Measurements from ENCODE around the gene CCSER1.

CCSER1 gene

GRCh38 chr4:90181644-90182043, 54.5 kb downstream of the CCSER1 start:
- no peaks in the 10 kb centered on the region for H3F3A ChIP-seq (ENCODE audit: low read depth)
- H2AFZ ChIP-seq (ENCODE audit: low read length): no peak overlapping the region
- TF ChIP-seq EZH2phosphoT487 (IDR thresholded peaks at IDR 0.05; ENCODE audit: borderline replicate concordance): no peak
- TF ChIP-seq, protein P1, sequence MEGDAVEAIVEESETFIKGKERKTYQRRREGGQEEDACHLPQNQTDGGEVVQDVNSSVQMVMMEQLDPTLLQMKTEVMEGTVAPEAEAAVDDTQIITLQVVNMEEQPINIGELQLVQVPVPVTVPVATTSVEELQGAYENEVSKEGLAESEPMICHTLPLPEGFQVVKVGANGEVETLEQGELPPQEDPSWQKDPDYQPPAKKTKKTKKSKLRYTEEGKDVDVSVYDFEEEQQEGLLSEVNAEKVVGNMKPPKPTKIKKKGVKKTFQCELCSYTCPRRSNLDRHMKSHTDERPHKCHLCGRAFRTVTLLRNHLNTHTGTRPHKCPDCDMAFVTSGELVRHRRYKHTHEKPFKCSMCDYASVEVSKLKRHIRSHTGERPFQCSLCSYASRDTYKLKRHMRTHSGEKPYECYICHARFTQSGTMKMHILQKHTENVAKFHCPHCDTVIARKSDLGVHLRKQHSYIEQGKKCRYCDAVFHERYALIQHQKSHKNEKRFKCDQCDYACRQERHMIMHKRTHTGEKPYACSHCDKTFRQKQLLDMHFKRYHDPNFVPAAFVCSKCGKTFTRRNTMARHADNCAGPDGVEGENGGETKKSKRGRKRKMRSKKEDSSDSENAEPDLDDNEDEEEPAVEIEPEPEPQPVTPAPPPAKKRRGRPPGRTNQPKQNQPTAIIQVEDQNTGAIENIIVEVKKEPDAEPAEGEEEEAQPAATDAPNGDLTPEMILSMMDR (conservative IDR thresholded peaks at IDR 0.05; ENCODE audit: low read length): no peak
- H3K9me2 ChIP-seq (replicated peaks; ENCODE audit: low read depth, low read length): no peaks in the 10 kb centered on the region
- no peaks in the 10 kb centered on the region for H3K36me3 ChIP-seq (ENCODE audit: insufficient read depth, low read length)
- no peak overlapping the region for H3K4me3 ChIP-seq (ENCODE audit: low read length, poor library complexity, severe bottlenecking)
- H3K9me3 ChIP-seq (ENCODE audit: insufficient read depth, low read depth, low read length): no peaks in the 10 kb centered on the region
- H3K4me2 ChIP-seq (ENCODE audit: low read depth, low read length, poor library complexity, severe bottlenecking): no peak overlapping the region
- H4K20me1 ChIP-seq (ENCODE audit: insufficient read depth, low read length, poor library complexity, severe bottlenecking): no peaks in the 10 kb centered on the region
- H3K27me3 ChIP-seq (ENCODE audit: insufficient read depth, low read length, poor library complexity, severe bottlenecking): no peaks in the 10 kb centered on the region
- no peaks in the 10 kb centered on the region for H3K79me2 ChIP-seq (ENCODE audit: insufficient read depth, low read length)
- no peak overlapping the region for H3K9ac ChIP-seq (ENCODE audit: low read depth, low read length, poor library complexity, severe bottlenecking)
- no peaks in the 10 kb centered on the region for H3K4me1 ChIP-seq (ENCODE audit: insufficient read depth, low read length, poor library complexity, severe bottlenecking)

DNA sequence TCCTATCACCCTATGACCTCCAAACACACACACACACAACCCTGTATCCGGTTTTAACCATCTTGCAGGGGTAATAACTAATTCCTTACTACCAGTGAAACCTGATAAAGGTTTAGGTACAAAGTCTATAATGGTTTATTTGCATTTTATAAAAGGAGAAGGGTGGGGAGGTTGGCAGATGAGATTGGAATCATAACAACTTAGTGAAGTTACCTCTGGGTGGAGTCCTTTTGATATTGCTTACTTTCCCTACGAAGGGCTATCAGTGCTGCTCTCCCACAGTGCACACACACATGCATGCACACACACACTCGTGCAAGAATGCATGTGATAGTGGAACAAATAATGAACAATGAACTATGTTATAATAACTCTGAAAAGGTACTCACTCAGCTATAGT, 56.1 kb downstream of the CCSER1 start:
- Histone ChIP-seq H2AFZ (ENCODE audit: low read length) (no peak overlapping the region), H3F3A (ENCODE audit: low read depth) (no peaks in the 10 kb centered on the region), H3K36me3 (ENCODE audit: insufficient read depth, low read length) (no peaks in the 10 kb centered on the region), H3K4me3 (ENCODE audit: low read length, poor library complexity, severe bottlenecking) (no peak overlapping the region), H4K20me1 (ENCODE audit: insufficient read depth, low read length, poor library complexity, severe bottlenecking) (no peaks in the 10 kb centered on the region), H3K9ac (ENCODE audit: low read depth, low read length, poor library complexity, severe bottlenecking) (no peak overlapping the region), H3K9me3 (ENCODE audit: insufficient read depth, low read depth, low read length) (no peaks in the 10 kb centered on the region), H3K4me1 (ENCODE audit: insufficient read depth, low read length, poor library complexity, severe bottlenecking) (no peaks in the 10 kb centered on the region), H3K27me3 (ENCODE audit: insufficient read depth, low read length, poor library complexity, severe bottlenecking) (no peaks in the 10 kb centered on the region), H3K4me2 (ENCODE audit: low read depth, low read length, poor library complexity, severe bottlenecking) (no peak overlapping the region), H3K79me2 (ENCODE audit: insufficient read depth, low read length) (no peaks in the 10 kb centered on the region), H3K9me2 (replicated peaks; ENCODE audit: low read depth, low read length) (no peaks in the 10 kb centered on the region)
- no peak for TF ChIP-seq EZH2phosphoT487 (IDR thresholded peaks at IDR 0.05; ENCODE audit: borderline replicate concordance)
- TF ChIP-seq, protein P1 (conservative IDR thresholded peaks at IDR 0.05; ENCODE audit: low read length): no peak

DNA sequence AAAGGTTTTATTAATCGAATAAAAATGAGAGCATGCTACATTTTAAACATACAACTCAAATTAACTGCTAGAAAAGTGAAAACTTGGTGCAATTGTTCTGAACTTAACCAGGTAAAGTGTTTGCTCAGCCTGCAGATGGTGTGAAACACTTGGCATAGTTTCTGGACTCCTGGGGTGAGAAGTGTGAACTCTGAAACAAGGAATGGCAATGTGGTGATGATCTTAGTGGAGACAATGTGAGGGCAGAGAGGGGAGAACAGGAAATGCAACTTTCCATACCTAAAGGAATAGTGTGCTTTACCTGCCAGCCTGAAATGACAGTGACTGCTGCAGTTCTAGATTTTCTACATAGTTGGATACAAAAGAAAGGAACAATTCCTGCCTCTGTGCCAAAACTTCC, 57.4 kb downstream of the CCSER1 start:
- no peak for TF ChIP-seq EZH2phosphoT487 (IDR thresholded peaks at IDR 0.05; ENCODE audit: borderline replicate concordance)
- TF ChIP-seq, protein P1 (conservative IDR thresholded peaks at IDR 0.05; ENCODE audit: low read length): no peak
- Histone ChIP-seq H4K20me1 (ENCODE audit: insufficient read depth, low read length, poor library complexity, severe bottlenecking) (no peaks in the 10 kb centered on the region), H3K9ac (ENCODE audit: low read depth, low read length, poor library complexity, severe bottlenecking) (no peak overlapping the region), H3K4me2 (ENCODE audit: low read depth, low read length, poor library complexity, severe bottlenecking) (no peak overlapping the region), H3K4me3 (ENCODE audit: low read length, poor library complexity, severe bottlenecking) (no peak overlapping the region), H3F3A (ENCODE audit: low read depth) (no peaks in the 10 kb centered on the region), H3K9me2 (replicated peaks; ENCODE audit: low read depth, low read length) (no peaks in the 10 kb centered on the region), H3K4me1 (ENCODE audit: insufficient read depth, low read length, poor library complexity, severe bottlenecking) (no peaks in the 10 kb centered on the region), H3K79me2 (ENCODE audit: insufficient read depth, low read length) (no peaks in the 10 kb centered on the region), H2AFZ (ENCODE audit: low read length) (no peak overlapping the region), H3K9me3 (ENCODE audit: insufficient read depth, low read depth, low read length) (no peaks in the 10 kb centered on the region), H3K36me3 (ENCODE audit: insufficient read depth, low read length) (no peaks in the 10 kb centered on the region), H3K27me3 (ENCODE audit: insufficient read depth, low read length, poor library complexity, severe bottlenecking) (no peaks in the 10 kb centered on the region)

Data from Loucy (cell line).